CD1c-positive myeloid dendritic cell (primary cell): ENCODE measurements around the gene MAGI1.

Source experiments
- DNase-seq: peaks from one replicate; pipeline ENCODE4 v3.0.0-alpha.2; 2016; ENCODE audit errors: extremely low spot score

MAGI1 gene

GRCh38 chr3:66014056-66014455 lies 24.7 kb downstream of the MAGI1 start:
- DNase-seq: no peak

- no peak for DNase-seq
Measured at GRCh38 chr3:66012711-66013110, 26.0 kb downstream of the MAGI1 start.

- DNase-seq: no peak
Measured at GRCh38 chr3:66010739-66011655, 27.7 kb downstream of the MAGI1 start.

- no peak for DNase-seq
Measured at GRCh38 chr3:66010348-66010738, 28.4 kb downstream of the MAGI1 start.

- no peak for DNase-seq
Measured at GRCh38 chr3:66004244-66004643, 34.5 kb downstream of the MAGI1 start.

GRCh38 chr3:66001626-66002025 lies 37.1 kb downstream of the MAGI1 start:
- DNase-seq: no peak

GRCh38 chr3:66000506-66000905 lies 38.2 kb downstream of the MAGI1 start:
- DNase-seq: no peak

- no peak for DNase-seq
Measured at GRCh38 chr3:65999606-66000005, 39.1 kb downstream of the MAGI1 start.

- DNase-seq: no peak
Measured at GRCh38 chr3:65996589-65996988, 42.1 kb downstream of the MAGI1 start.

GRCh38 chr3:65995515-65995914 lies 43.2 kb downstream of the MAGI1 start:
- no peak for DNase-seq

- no peak for DNase-seq
Measured at GRCh38 chr3:65995030-65995429, 43.7 kb downstream of the MAGI1 start.

- DNase-seq: no peak
Measured at GRCh38 chr3:65993134-65993900, 45.4 kb downstream of the MAGI1 start.

- no peak for DNase-seq
Measured at GRCh38 chr3:65992106-65992505, 46.6 kb downstream of the MAGI1 start.

GRCh38 chr3:65988411-65989180 lies 50.1 kb downstream of the MAGI1 start:
- no peak for DNase-seq

GRCh38 chr3:65986285-65986684 lies 52.4 kb downstream of the MAGI1 start:
- DNase-seq: no peak

GRCh38 chr3:65984975-65985374 lies 53.7 kb downstream of the MAGI1 start:
- DNase-seq: no peak

GRCh38 chr3:65983100-65983499 lies 55.6 kb downstream of the MAGI1 start:
- DNase-seq: no peak

- DNase-seq: no peak
Measured at GRCh38 chr3:65979731-65980130, 59.0 kb downstream of the MAGI1 start.

GRCh38 chr3:65979162-65979561 lies 59.6 kb downstream of the MAGI1 start:
- DNase-seq: no peak

GRCh38 chr3:65978116-65978515 lies 60.6 kb downstream of the MAGI1 start:
- no peak for DNase-seq

- no peak for DNase-seq
Measured at GRCh38 chr3:65975032-65975431, 63.7 kb downstream of the MAGI1 start.

GRCh38 chr3:65974509-65974908 lies 64.2 kb downstream of the MAGI1 start:
- no peak for DNase-seq
